Sigmoid colon (tissue), 7 donors: ENCODE results near the gene ROBO1. TPM values are rescaled to one million over a fixed set of nuclear protein-coding genes. Genes with fewer than 3 reads are reported as not detected.

ENCODE experiments used
- DNase-seq: peaks from one replicate; pipeline ENCODE4 v3.0.0-alpha.2; 2019
- H3K27ac ChIP-seq, 4 donors: fragments of 200-600 bp; sonication (generic); one replicate each; pipeline ENCODE4 v1.5.1; 2016 to 2019; ENCODE audit warnings: mild to moderate bottlenecking in 1 of 4
- H3K27me3 ChIP-seq, 3 donors: fragments of 200-600 bp; sonication (generic); one replicate each; pipeline ENCODE4 v1.5.1; 2019; ENCODE audit warnings: mild to moderate bottlenecking in 1 of 3
- H3K36me3 ChIP-seq, 4 donors: fragments of 200-600 bp; sonication (generic); one replicate each; pipeline ENCODE4 v1.5.1; 2016 to 2019
- H3K4me1 ChIP-seq, 4 donors: fragments of 200-600 bp; sonication (generic); one replicate each; pipeline ENCODE4 v1.5.1; 2017 to 2019
- H3K4me3 ChIP-seq, 4 donors: fragments of 200-600 bp; sonication (generic); one replicate each; pipeline ENCODE4 v1.5.1; 2017 to 2019; ENCODE audit warnings: mild to moderate bottlenecking in 2 of 4, moderate library complexity in 1 of 4
- H3K9me3 ChIP-seq, 4 donors: fragments of 200-600 bp in 3 of 4; sonication (generic) in 3 of 4; one replicate each; pipeline versions ENCODE4 v1.5.1 to v1.6.1; 2013 to 2019
- CTCF ChIP-seq, 4 experiments: fragments of 450-650 bp in 3 of 4; fragments of 200-600 bp in 1 of 4; IDR thresholded peaks; one replicate each; pipeline ENCODE4 v1.5.1; 2016 to 2019; ENCODE audit warnings: antibody characterized with exemption in 4 of 4, mild to moderate bottlenecking in 3 of 4, moderate library complexity in 2 of 4
- EP300 ChIP-seq, 4 donors: sonication (generic); formaldehyde crosslinking; IDR thresholded peaks; one replicate each; pipeline ENCODE4 v1.6.1; 2017; ENCODE audit warnings: antibody characterized with exemption in 4 of 4
- POLR2A ChIP-seq, 2 donors: fragments of 450-650 bp; IDR thresholded peaks; one replicate each; pipeline ENCODE4 v1.6.1; 2016; ENCODE audit warnings: antibody characterized with exemption in 2 of 2, mild to moderate bottlenecking in 2 of 2, moderate library complexity in 2 of 2
- POLR2AphosphoS5 ChIP-seq, 4 donors: sonication (generic); formaldehyde crosslinking; IDR thresholded peaks; one replicate each; pipeline ENCODE4 v1.6.1; 2017; ENCODE audit warnings: antibody characterized with exemption in 4 of 4
- WGBS, 2 donors: extraction: QIAGEN DNeasy Blood & Tissue Kit; methylation state at CpG; one replicate each; pipeline ENCODE4 v1.1.7; 2013; 5-methylcytosine and 5-hydroxymethylcytosine counted together
- intact Hi-C: fragments of 100-400 bp; cut with DNase I; formaldehyde crosslinking; loops from one replicate; pipeline ENCODE4 v1.15.1; 2023
- polyA plus RNA-seq, 3 donors: library from polyadenylated mRNA; stranded (reverse); fragments of 200-250 nt; gene quantifications; one replicate each; pipeline ENCODE4 v1.2.3, GENCODE V29; 2013
- total RNA-seq, 4 donors: library from RNA; depleted of rRNA; stranded (reverse); fragments of >200 nt; gene quantifications; one replicate each; pipeline ENCODE4 v1.1.0, GENCODE V29; 2016
- donor health status: healthy with polysubstance abuse.
- donor health status: Bipolar disorder and iron deficiency.
- donor health status: healthy.

The ROBO1 gene
- total and polyA plus RNA-seq, 7 donors: 0.69 to 45.7 (median 32.4) TPM

DNA sequence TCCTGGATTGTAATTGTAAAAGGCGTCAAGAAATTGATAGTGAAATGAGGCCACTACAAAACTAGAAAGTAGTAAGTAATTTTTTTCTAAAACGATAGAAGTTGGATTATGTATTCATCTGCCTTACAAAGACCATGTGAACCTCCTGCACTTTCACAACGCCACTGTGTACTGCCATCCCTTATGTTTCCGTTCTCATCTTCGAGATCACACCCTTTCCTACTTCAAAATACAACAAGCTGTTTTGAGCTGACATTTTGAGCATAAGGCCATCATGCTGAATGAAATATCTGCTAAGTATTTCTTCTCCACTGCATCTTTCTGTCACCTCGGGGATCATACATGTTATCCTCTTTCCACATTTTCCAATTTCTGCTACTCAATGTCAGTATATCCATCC, 885.5 kb downstream of the ROBO1 start:
- Histone ChIP-seq H3K9me3 (no peaks in the 10 kb centered on the region), H3K4me3 (no peak overlapping the region), H3K4me1 (peaks cover 0 to 34% (median 18%) of the 10 kb centered on the region in 4 donors), H3K36me3 (no peaks in the 10 kb centered on the region), H3K27me3 (no peaks in the 10 kb centered on the region), H3K27ac (no peak overlapping the region)
- no peak for DNase-seq
- TF ChIP-seq POLR2AphosphoS5 (IDR thresholded peaks at IDR 0.05): no peak
- TF ChIP-seq POLR2A (IDR thresholded peaks at IDR 0.05): no peak
- no peak for TF ChIP-seq CTCF (IDR thresholded peaks at IDR 0.05)
- no peak for TF ChIP-seq EP300 (IDR thresholded peaks at IDR 0.05)
- intact Hi-C loops: no loop called here
- WGBS, 2 donors: 89 to 90% methylated on average over 6 of the region's 6 CpGs

GRCh38 chr3:78881501-78881900, 886.3 kb downstream of the ROBO1 start:
- DNase-seq: no peak
- H3K9me3 ChIP-seq: no peaks in the 10 kb centered on the region
- intact Hi-C loops: no loop called here
- no peaks in the 10 kb centered on the region for H3K36me3 ChIP-seq
- peaks cover 0 to 28% (median 17%) of the 10 kb centered on the region in 4 donors for H3K4me1 ChIP-seq
- no peak for TF ChIP-seq EP300 (IDR thresholded peaks at IDR 0.05)
- TF ChIP-seq CTCF (IDR thresholded peaks at IDR 0.05): no peak
- TF ChIP-seq POLR2AphosphoS5 (IDR thresholded peaks at IDR 0.05): no peak
- TF ChIP-seq POLR2A (IDR thresholded peaks at IDR 0.05): no peak
- no peak overlapping the region for H3K4me3 ChIP-seq
- WGBS, 2 donors: 80 to 83% methylated on average over 2 of the region's 2 CpGs
- H3K27me3 ChIP-seq: no peaks in the 10 kb centered on the region
- peak overlapping the region in 2 of 4 donors; percentile 1 to 50 for H3K27ac ChIP-seq

DNA sequence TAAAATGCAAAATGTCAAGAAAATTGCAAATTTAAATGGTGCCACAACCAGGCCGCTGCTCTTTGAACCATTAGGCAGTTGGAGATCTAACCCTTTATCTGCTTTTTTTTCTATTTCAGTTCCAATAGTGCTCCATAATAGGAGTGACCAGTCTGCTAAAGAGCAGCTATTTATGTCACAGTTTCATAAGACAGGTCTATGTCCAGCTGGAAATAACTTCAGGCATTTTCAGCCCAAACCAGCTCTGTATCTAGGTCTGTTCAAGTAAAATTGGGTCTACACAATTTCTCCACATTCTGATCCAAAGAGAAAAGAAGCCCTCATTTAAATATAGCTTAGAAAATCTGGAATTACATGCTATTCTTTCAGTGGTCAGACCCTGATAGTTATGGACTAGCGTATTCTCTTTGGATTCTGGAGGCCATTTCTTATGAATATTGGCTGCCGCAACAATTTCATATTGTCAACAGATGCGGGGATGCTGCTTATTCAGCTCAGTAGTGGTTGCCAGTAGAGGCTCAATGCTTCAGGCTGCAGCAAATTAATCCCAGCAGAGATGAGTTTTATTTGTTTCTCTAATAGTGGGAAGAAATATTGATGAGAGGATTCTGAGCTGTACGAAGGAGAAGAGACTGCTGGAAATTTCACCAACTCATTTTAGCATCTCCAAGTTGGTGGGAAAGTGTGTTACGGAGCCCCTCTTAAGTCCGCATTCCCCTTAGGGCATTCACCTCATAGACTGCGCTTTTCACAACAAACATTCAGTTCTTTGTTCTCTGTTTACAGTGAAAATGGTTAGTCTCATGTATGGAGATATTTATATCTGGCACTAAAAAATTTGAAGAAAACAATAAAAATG, 887.0 kb downstream of the ROBO1 start:
- intact Hi-C loops: no loop called here
- peak overlapping the region in 3 of 4 donors; percentile 1 to 50 (median 47) for H3K27ac ChIP-seq
- peaks cover 0 to 32% (median 18%) of the 10 kb centered on the region in 4 donors for H3K4me1 ChIP-seq
- no peaks in the 10 kb centered on the region for H3K27me3 ChIP-seq
- no peaks in the 10 kb centered on the region for H3K36me3 ChIP-seq
- WGBS, 2 donors: 81 to 91% methylated on average over 8 of the region's 8 CpGs
- no peaks in the 10 kb centered on the region for H3K9me3 ChIP-seq
- H3K4me3 ChIP-seq: no peak overlapping the region
- no peak for TF ChIP-seq POLR2A (IDR thresholded peaks at IDR 0.05)
- no peak for TF ChIP-seq EP300 (IDR thresholded peaks at IDR 0.05)
- no peak for TF ChIP-seq POLR2AphosphoS5 (IDR thresholded peaks at IDR 0.05)
- TF ChIP-seq CTCF (IDR thresholded peaks at IDR 0.05): no peak
- DNase-seq: no peak

GRCh38 chr3:78879295-78879860, 888.4 kb downstream of the ROBO1 start:
- intact Hi-C loops: no loop called here

More at GRCh38 chr3:78879295-78879860, 888.4 kb downstream of the ROBO1 start:
- H3K9me3 ChIP-seq: no peaks in the 10 kb centered on the region
- peak overlapping the region in 1 of 4 donors; percentile 22 for H3K27ac ChIP-seq
- H3K4me3 ChIP-seq: no peak overlapping the region
- H3K36me3 ChIP-seq: no peaks in the 10 kb centered on the region
- H3K27me3 ChIP-seq: no peaks in the 10 kb centered on the region
- peaks cover 0 to 44% (median 21%) of the 10 kb centered on the region in 4 donors for H3K4me1 ChIP-seq
- 78 to 79% methylated on average over 7 of the region's 7 CpGs for WGBS, 2 donors
- no peak for DNase-seq
- no peak for TF ChIP-seq CTCF (IDR thresholded peaks at IDR 0.05)
- TF ChIP-seq POLR2A (IDR thresholded peaks at IDR 0.05): no peak
- TF ChIP-seq POLR2AphosphoS5 (IDR thresholded peaks at IDR 0.05): no peak
- TF ChIP-seq EP300 (IDR thresholded peaks at IDR 0.05): no peak
